GM21447 (cell line): ENCODE data around the gene RNF168.
A peak's percentile ranks its signal among the peaks of the same experiment; 100 is the strongest.
"Not testable (repeated sequence)": the region's sequence is repeated elsewhere in the genome, so short reads cannot be mapped to it uniquely, and the experiment has no call there.

Experiments
- ATAC-seq: cut with Tn5 transposase; IDR thresholded peaks from one replicate; pipeline ENCODE4 v1.9.1; 2021; ENCODE audit not compliant: unreplicated experiment

The RNF168 gene

GRCh38 chr3:196517162-196517800, 13.7 kb upstream of the RNF168 start:
- ATAC-seq, result no peak

- ATAC-seq, result no peak
Observed at GRCh38 chr3:196514913-196515621, 11.5 kb upstream of the RNF168 start, which contains the start of gene SMCO1. Gene SMCO1 (minus strand): TSS chr3:196515346. CDS start chr3:196515209, 137 bp downstream.

- no peak for ATAC-seq
Observed at GRCh38 chr3:196514350-196514716, 10.8 kb upstream of the RNF168 start.

GRCh38 chr3:196513697-196514349, 10.3 kb upstream of the RNF168 start:
- no peak for ATAC-seq

- not testable (repeated sequence) for ATAC-seq
Observed at GRCh38 chr3:196511646-196512425, 8.3 kb upstream of the RNF168 start.

- not testable (repeated sequence) for ATAC-seq
Observed at GRCh38 chr3:196511108-196511507, 7.5 kb upstream of the RNF168 start.

- ATAC-seq, result no peak
Observed at GRCh38 chr3:196506687-196507086, 3.1 kb upstream of the RNF168 start.

- ATAC-seq, result no peak
Observed at GRCh38 chr3:196504556-196504955, 988 bp upstream of the RNF168 start.

- not testable (repeated sequence) for ATAC-seq
Observed at GRCh38 chr3:196504077-196504398, 470 bp upstream of the RNF168 start.

- ATAC-seq, result peak; percentile 14
Observed at GRCh38 chr3:196502775-196503195, 783 bp downstream of the RNF168 start.

- ATAC-seq, result no peak
Observed at GRCh38 chr3:196501316-196502044, 2.1 kb downstream of the RNF168 start.

GRCh38 chr3:196499807-196500524, 3.6 kb downstream of the RNF168 start:
- ATAC-seq, result no peak

- ATAC-seq, result no peak
Observed at GRCh38 chr3:196499061-196499460, 4.5 kb downstream of the RNF168 start.

- no peak for ATAC-seq
Observed at GRCh38 chr3:196498297-196498696, 5.3 kb downstream of the RNF168 start.

- ATAC-seq, result no peak
Observed at GRCh38 chr3:196496183-196496582, 7.4 kb downstream of the RNF168 start.

- no peak for ATAC-seq
Observed at GRCh38 chr3:196493292-196493691, 10.3 kb downstream of the RNF168 start.

- no peak for ATAC-seq
Observed at GRCh38 chr3:196492080-196492479, 11.5 kb downstream of the RNF168 start.

- no peak for ATAC-seq
Observed at GRCh38 chr3:196489747-196490146, 13.8 kb downstream of the RNF168 start.

- no peak for ATAC-seq
Observed at GRCh38 chr3:196486263-196486662, 17.3 kb downstream of the RNF168 start.

- ATAC-seq, result no peak
Observed at GRCh38 chr3:196477678-196478077, 25.9 kb downstream of the RNF168 start.
